Measurements from ENCODE around the gene PHACTR3. TPM values are rescaled to one million over a fixed set of nuclear protein-coding genes. Genes with fewer than 3 reads are reported as not detected.

Gene PHACTR3
- polyA plus RNA-seq, 1 donor, result 8.3 TPM

GRCh38 chr20:59632541-59633113 lies 28.3 kb downstream of the PHACTR3 start:
- WGBS (ENCODE audit: insufficient coverage, low lambda C conversion rate), result no CpG with 5 or more reads among the region's 8 CpGs
- Histone ChIP-seq H3K9me3 (ENCODE audit: control insufficient read depth, low read depth, low read length) (no peaks in the 10 kb centered on the region), H3K36me3 (ENCODE audit: control insufficient read depth, insufficient read depth, low read length) (no peaks in the 10 kb centered on the region), H3K27me3 (ENCODE audit: control insufficient read depth, insufficient read depth, low read length) (no peaks in the 10 kb centered on the region), H3K27ac (ENCODE audit: low read length) (no peak overlapping the region), H3K4me3 (ENCODE audit: low read length) (no peak overlapping the region), H3K4me1 (ENCODE audit: control insufficient read depth, insufficient read depth, low read length) (no peaks in the 10 kb centered on the region)
- DNase-seq, result no peak

GRCh38 chr20:59633656-59634251 lies 29.4 kb downstream of the PHACTR3 start:
- no peak overlapping the region for H3K27ac ChIP-seq (ENCODE audit: low read length)
- H3K4me1 ChIP-seq (ENCODE audit: control insufficient read depth, insufficient read depth, low read length), result no peaks in the 10 kb centered on the region
- WGBS (ENCODE audit: insufficient coverage, low lambda C conversion rate), result 95% methylated on average over 4 of the region's 6 CpGs
- no peak for DNase-seq
- no peaks in the 10 kb centered on the region for H3K36me3 ChIP-seq (ENCODE audit: control insufficient read depth, insufficient read depth, low read length)
- H3K27me3 ChIP-seq (ENCODE audit: control insufficient read depth, insufficient read depth, low read length), result no peaks in the 10 kb centered on the region
- H3K4me3 ChIP-seq (ENCODE audit: low read length), result no peak overlapping the region
- H3K9me3 ChIP-seq (ENCODE audit: control insufficient read depth, low read depth, low read length), result no peaks in the 10 kb centered on the region

- WGBS (ENCODE audit: insufficient coverage, low lambda C conversion rate), result 100% methylated on average over 3 of the region's 18 CpGs
- no peaks in the 10 kb centered on the region for H3K27me3 ChIP-seq (ENCODE audit: control insufficient read depth, insufficient read depth, low read length)
- H3K4me1 ChIP-seq (ENCODE audit: control insufficient read depth, insufficient read depth, low read length), result no peaks in the 10 kb centered on the region
- no peak for DNase-seq
- H3K27ac ChIP-seq (ENCODE audit: low read length), result no peak overlapping the region
- no peaks in the 10 kb centered on the region for H3K36me3 ChIP-seq (ENCODE audit: control insufficient read depth, insufficient read depth, low read length)
- H3K9me3 ChIP-seq (ENCODE audit: control insufficient read depth, low read depth, low read length), result no peaks in the 10 kb centered on the region
- H3K4me3 ChIP-seq (ENCODE audit: low read length), result no peak overlapping the region
These were observed 30.2 kb downstream of the PHACTR3 start for GRCh38 chr20:59634435-59635005.

- Histone ChIP-seq H3K4me3 (ENCODE audit: low read length) (no peak overlapping the region), H3K4me1 (ENCODE audit: control insufficient read depth, insufficient read depth, low read length) (no peaks in the 10 kb centered on the region), H3K27me3 (ENCODE audit: control insufficient read depth, insufficient read depth, low read length) (no peaks in the 10 kb centered on the region), H3K36me3 (ENCODE audit: control insufficient read depth, insufficient read depth, low read length) (no peaks in the 10 kb centered on the region), H3K9me3 (ENCODE audit: control insufficient read depth, low read depth, low read length) (no peaks in the 10 kb centered on the region), H3K27ac (ENCODE audit: low read length) (no peak overlapping the region)
- WGBS (ENCODE audit: insufficient coverage, low lambda C conversion rate), result no CpG with 5 or more reads among the region's 3 CpGs
- DNase-seq, result no peak
These were observed 32.5 kb downstream of the PHACTR3 start for GRCh38 chr20:59636766-59637370.

GRCh38 chr20:59640267-59640666 lies 35.9 kb downstream of the PHACTR3 start:
- no peaks in the 10 kb centered on the region for H3K9me3 ChIP-seq (ENCODE audit: control insufficient read depth, low read depth, low read length)
- H3K27me3 ChIP-seq (ENCODE audit: control insufficient read depth, insufficient read depth, low read length), result no peaks in the 10 kb centered on the region
- WGBS (ENCODE audit: insufficient coverage, low lambda C conversion rate), result no CpG with 5 or more reads among the region's 5 CpGs
- H3K4me3 ChIP-seq (ENCODE audit: low read length), result no peak overlapping the region
- DNase-seq, result no peak
- no peaks in the 10 kb centered on the region for H3K4me1 ChIP-seq (ENCODE audit: control insufficient read depth, insufficient read depth, low read length)
- no peak overlapping the region for H3K27ac ChIP-seq (ENCODE audit: low read length)
- no peaks in the 10 kb centered on the region for H3K36me3 ChIP-seq (ENCODE audit: control insufficient read depth, insufficient read depth, low read length)

- no peak overlapping the region for H3K27ac ChIP-seq (ENCODE audit: low read length)
- H3K4me1 ChIP-seq (ENCODE audit: control insufficient read depth, insufficient read depth, low read length), result no peaks in the 10 kb centered on the region
- 100% methylated on average over 1 of the region's 12 CpGs for WGBS (ENCODE audit: insufficient coverage, low lambda C conversion rate)
- no peak overlapping the region for H3K4me3 ChIP-seq (ENCODE audit: low read length)
- no peak for DNase-seq
- H3K36me3 ChIP-seq (ENCODE audit: control insufficient read depth, insufficient read depth, low read length), result no peaks in the 10 kb centered on the region
- H3K9me3 ChIP-seq (ENCODE audit: control insufficient read depth, low read depth, low read length), result no peaks in the 10 kb centered on the region
- no peaks in the 10 kb centered on the region for H3K27me3 ChIP-seq (ENCODE audit: control insufficient read depth, insufficient read depth, low read length)
These were observed 39.3 kb downstream of the PHACTR3 start for GRCh38 chr20:59643615-59644061.

GRCh38 chr20:59644371-59644939 lies 40.1 kb downstream of the PHACTR3 start:
- Histone ChIP-seq H3K27ac (ENCODE audit: low read length) (no peak overlapping the region), H3K27me3 (ENCODE audit: control insufficient read depth, insufficient read depth, low read length) (no peaks in the 10 kb centered on the region), H3K36me3 (ENCODE audit: control insufficient read depth, insufficient read depth, low read length) (no peaks in the 10 kb centered on the region), H3K9me3 (ENCODE audit: control insufficient read depth, low read depth, low read length) (no peaks in the 10 kb centered on the region), H3K4me3 (ENCODE audit: low read length) (no peak overlapping the region), H3K4me1 (ENCODE audit: control insufficient read depth, insufficient read depth, low read length) (no peaks in the 10 kb centered on the region)
- no peak for DNase-seq
- WGBS (ENCODE audit: insufficient coverage, low lambda C conversion rate), result 80% methylated on average over 1 of the region's 10 CpGs

- no peak overlapping the region for H3K27ac ChIP-seq (ENCODE audit: low read length)
- no peaks in the 10 kb centered on the region for H3K4me1 ChIP-seq (ENCODE audit: control insufficient read depth, insufficient read depth, low read length)
- no peaks in the 10 kb centered on the region for H3K36me3 ChIP-seq (ENCODE audit: control insufficient read depth, insufficient read depth, low read length)
- H3K27me3 ChIP-seq (ENCODE audit: control insufficient read depth, insufficient read depth, low read length), result no peaks in the 10 kb centered on the region
- H3K4me3 ChIP-seq (ENCODE audit: low read length), result no peak overlapping the region
- no peak for DNase-seq
- WGBS (ENCODE audit: insufficient coverage, low lambda C conversion rate), result no CpG with 5 or more reads among the region's 9 CpGs
- no peaks in the 10 kb centered on the region for H3K9me3 ChIP-seq (ENCODE audit: control insufficient read depth, low read depth, low read length)
These were observed 40.9 kb downstream of the PHACTR3 start for GRCh38 chr20:59645271-59645670.

GRCh38 chr20:59645761-59646171 lies 41.4 kb downstream of the PHACTR3 start:
- Histone ChIP-seq H3K9me3 (ENCODE audit: control insufficient read depth, low read depth, low read length) (no peaks in the 10 kb centered on the region), H3K36me3 (ENCODE audit: control insufficient read depth, insufficient read depth, low read length) (no peaks in the 10 kb centered on the region), H3K4me3 (ENCODE audit: low read length) (no peak overlapping the region), H3K4me1 (ENCODE audit: control insufficient read depth, insufficient read depth, low read length) (no peaks in the 10 kb centered on the region), H3K27ac (ENCODE audit: low read length) (no peak overlapping the region), H3K27me3 (ENCODE audit: control insufficient read depth, insufficient read depth, low read length) (no peaks in the 10 kb centered on the region)
- whole genome bisulfite sequencing (ENCODE audit: insufficient coverage, low lambda C conversion rate), result no CpG with 5 or more reads among the region's 7 CpGs
- DNase-seq, result no peak

- Histone ChIP-seq H3K27me3 (ENCODE audit: control insufficient read depth, insufficient read depth, low read length) (no peaks in the 10 kb centered on the region), H3K36me3 (ENCODE audit: control insufficient read depth, insufficient read depth, low read length) (no peaks in the 10 kb centered on the region), H3K9me3 (ENCODE audit: control insufficient read depth, low read depth, low read length) (no peaks in the 10 kb centered on the region), H3K4me3 (ENCODE audit: low read length) (no peak overlapping the region), H3K4me1 (ENCODE audit: control insufficient read depth, insufficient read depth, low read length) (no peaks in the 10 kb centered on the region), H3K27ac (ENCODE audit: low read length) (no peak overlapping the region)
- WGBS (ENCODE audit: insufficient coverage, low lambda C conversion rate), result 80% methylated on average over 1 of the region's 3 CpGs
- DNase-seq, result no peak
These were observed 42.1 kb downstream of the PHACTR3 start for GRCh38 chr20:59646487-59646886.
